ENCODE measurements around the gene DNAJC27.

DNAJC27 gene

GRCh38 chr2:24955921-24956320 lies 15.8 kb downstream of the DNAJC27 start:
- Mint-ChIP-seq H3K36me3 (ENCODE audit: low read depth) (peaks cover 98% of the 10 kb centered on the region), H3K4me1 (ENCODE audit: low read depth) (no peaks in the 10 kb centered on the region), H3K27me3 (no peaks in the 10 kb centered on the region), H3K27ac (no peak overlapping the region), H3K4me3 (no peak overlapping the region), H3K9me3 (peaks cover 13% of the 10 kb centered on the region)
- intact Hi-C loops (cut with micrococcal nuclease) = no loop called here

- H3K4me1 Mint-ChIP-seq (ENCODE audit: low read depth) = no peaks in the 10 kb centered on the region
- peaks cover 97% of the 10 kb centered on the region for H3K36me3 Mint-ChIP-seq (ENCODE audit: low read depth)
- H3K9me3 Mint-ChIP-seq = peaks cover 13% of the 10 kb centered on the region
- no peak overlapping the region for H3K27ac Mint-ChIP-seq
- no peaks in the 10 kb centered on the region for H3K27me3 Mint-ChIP-seq
- intact Hi-C loops (cut with micrococcal nuclease) = no loop called here
- no peak overlapping the region for H3K4me3 Mint-ChIP-seq
These were observed 16.5 kb downstream of the DNAJC27 start for GRCh38 chr2:24955232-24955631.

- Mint-ChIP-seq H3K36me3 (ENCODE audit: low read depth) (peaks cover 94% of the 10 kb centered on the region), H3K27me3 (no peaks in the 10 kb centered on the region), H3K9me3 (peaks cover 4% of the 10 kb centered on the region), H3K4me1 (ENCODE audit: low read depth) (peaks cover 6% of the 10 kb centered on the region), H3K4me3 (no peak overlapping the region), H3K27ac (no peak overlapping the region)
- intact Hi-C loops (cut with micrococcal nuclease) = no loop called here
These were observed 21.7 kb downstream of the DNAJC27 start for GRCh38 chr2:24950102-24950501.

GRCh38 chr2:24948506-24948905 lies 23.2 kb downstream of the DNAJC27 start:
- H3K4me1 Mint-ChIP-seq (ENCODE audit: low read depth) = peaks cover 6% of the 10 kb centered on the region
- no peak overlapping the region for H3K4me3 Mint-ChIP-seq
- peaks cover 78% of the 10 kb centered on the region for H3K36me3 Mint-ChIP-seq (ENCODE audit: low read depth)
- H3K27me3 Mint-ChIP-seq = no peaks in the 10 kb centered on the region
- no peak overlapping the region for H3K27ac Mint-ChIP-seq
- intact Hi-C loops (cut with micrococcal nuclease) = no loop called here
- H3K9me3 Mint-ChIP-seq = no peaks in the 10 kb centered on the region

GRCh38 chr2:24947561-24948157 lies 24.1 kb downstream of the DNAJC27 start:
- Mint-ChIP-seq H3K4me1 (ENCODE audit: low read depth) (peaks cover 6% of the 10 kb centered on the region), H3K9me3 (no peaks in the 10 kb centered on the region), H3K27ac (no peak overlapping the region), H3K27me3 (no peaks in the 10 kb centered on the region), H3K36me3 (ENCODE audit: low read depth) (peaks cover 70% of the 10 kb centered on the region), H3K4me3 (no peak overlapping the region)
- intact Hi-C loops (cut with micrococcal nuclease) = no loop called here

GRCh38 chr2:24945907-24946306 lies 25.8 kb downstream of the DNAJC27 start:
- Mint-ChIP-seq H3K27ac (no peak overlapping the region), H3K9me3 (no peaks in the 10 kb centered on the region), H3K4me3 (no peak overlapping the region), H3K36me3 (ENCODE audit: low read depth) (peaks cover 52% of the 10 kb centered on the region), H3K27me3 (no peaks in the 10 kb centered on the region), H3K4me1 (ENCODE audit: low read depth) (peaks cover 6% of the 10 kb centered on the region)
- intact Hi-C loops (cut with micrococcal nuclease) = no loop called here

- H3K4me1 Mint-ChIP-seq (ENCODE audit: low read depth) = peaks cover 6% of the 10 kb centered on the region
- intact Hi-C loops (cut with micrococcal nuclease) = no loop called here
- H3K27ac Mint-ChIP-seq = no peak overlapping the region
- no peak overlapping the region for H3K4me3 Mint-ChIP-seq
- peaks cover 32% of the 10 kb centered on the region for H3K36me3 Mint-ChIP-seq (ENCODE audit: low read depth)
- no peaks in the 10 kb centered on the region for H3K27me3 Mint-ChIP-seq
- H3K9me3 Mint-ChIP-seq = no peaks in the 10 kb centered on the region
These were observed 28.2 kb downstream of the DNAJC27 start for GRCh38 chr2:24943427-24944053.

- Mint-ChIP-seq H3K4me3 (no peak overlapping the region), H3K9me3 (no peaks in the 10 kb centered on the region), H3K27me3 (no peaks in the 10 kb centered on the region), H3K36me3 (ENCODE audit: low read depth) (no peaks in the 10 kb centered on the region), H3K27ac (no peak overlapping the region), H3K4me1 (ENCODE audit: low read depth) (no peaks in the 10 kb centered on the region)
- intact Hi-C loops (cut with micrococcal nuclease) = no loop called here
These were observed 32.4 kb downstream of the DNAJC27 start for GRCh38 chr2:24939353-24939752.

GRCh38 chr2:24937236-24937635 lies 34.5 kb downstream of the DNAJC27 start:
- H3K9me3 Mint-ChIP-seq = no peaks in the 10 kb centered on the region
- intact Hi-C loops (cut with micrococcal nuclease) = no loop called here

GRCh38 chr2:24935145-24935544 lies 36.6 kb downstream of the DNAJC27 start:
- H3K4me3 Mint-ChIP-seq = no peak overlapping the region
- no peaks in the 10 kb centered on the region for H3K9me3 Mint-ChIP-seq
- H3K36me3 Mint-ChIP-seq (ENCODE audit: low read depth) = no peaks in the 10 kb centered on the region
- peaks cover 4% of the 10 kb centered on the region for H3K4me1 Mint-ChIP-seq (ENCODE audit: low read depth)
- H3K27me3 Mint-ChIP-seq = peaks cover 3% of the 10 kb centered on the region
- no peak overlapping the region for H3K27ac Mint-ChIP-seq
- intact Hi-C loops (cut with micrococcal nuclease) = no loop called here

More at GRCh38 chr2:24937236-24937635, 34.5 kb downstream of the DNAJC27 start:
- Mint-ChIP-seq H3K36me3 (ENCODE audit: low read depth) (no peaks in the 10 kb centered on the region), H3K27ac (no peak overlapping the region), H3K27me3 (no peaks in the 10 kb centered on the region), H3K4me1 (ENCODE audit: low read depth) (no peaks in the 10 kb centered on the region), H3K4me3 (no peak overlapping the region)

- intact Hi-C loops (cut with micrococcal nuclease) = no loop called here
- H3K4me3 Mint-ChIP-seq = no peak overlapping the region
- H3K27ac Mint-ChIP-seq = no peak overlapping the region
- no peaks in the 10 kb centered on the region for H3K36me3 Mint-ChIP-seq (ENCODE audit: low read depth)
- H3K27me3 Mint-ChIP-seq = peaks cover 3% of the 10 kb centered on the region
- peaks cover 4% of the 10 kb centered on the region for H3K4me1 Mint-ChIP-seq (ENCODE audit: low read depth)
- H3K9me3 Mint-ChIP-seq = no peaks in the 10 kb centered on the region
These were observed 39.0 kb downstream of the DNAJC27 start for GRCh38 chr2:24932715-24933114.

GRCh38 chr2:24930768-24931167 lies 41.0 kb downstream of the DNAJC27 start:
- no peak overlapping the region for H3K27ac Mint-ChIP-seq
- no peaks in the 10 kb centered on the region for H3K36me3 Mint-ChIP-seq (ENCODE audit: low read depth)
- H3K27me3 Mint-ChIP-seq = peaks cover 3% of the 10 kb centered on the region
- no peaks in the 10 kb centered on the region for H3K9me3 Mint-ChIP-seq
- no peak overlapping the region for H3K4me3 Mint-ChIP-seq
- intact Hi-C loops (cut with micrococcal nuclease) = no loop called here
- H3K4me1 Mint-ChIP-seq (ENCODE audit: low read depth) = peaks cover 4% of the 10 kb centered on the region

GRCh38 chr2:24929230-24929629 lies 42.5 kb downstream of the DNAJC27 start:
- Mint-ChIP-seq H3K9me3 (no peaks in the 10 kb centered on the region), H3K4me3 (no peak overlapping the region), H3K27me3 (peaks cover 5% of the 10 kb centered on the region), H3K36me3 (ENCODE audit: low read depth) (no peaks in the 10 kb centered on the region), H3K4me1 (ENCODE audit: low read depth) (peaks cover 4% of the 10 kb centered on the region), H3K27ac (no peak overlapping the region)
- intact Hi-C loops (cut with micrococcal nuclease) = no loop called here

GRCh38 chr2:24928036-24928435 lies 43.7 kb downstream of the DNAJC27 start:
- Mint-ChIP-seq H3K4me3 (no peak overlapping the region), H3K36me3 (ENCODE audit: low read depth) (no peaks in the 10 kb centered on the region), H3K27ac (no peak overlapping the region), H3K9me3 (no peaks in the 10 kb centered on the region), H3K27me3 (peaks cover 10% of the 10 kb centered on the region), H3K4me1 (ENCODE audit: low read depth) (peaks cover 4% of the 10 kb centered on the region)
- intact Hi-C loops (cut with micrococcal nuclease) = no loop called here

Data from dendritic cell treated with granulocyte-macrophage colony-stimulating factor and Interleukin-4, amounts not matched to agents 40 ng/mL and 50 ng/mL, for 4 days (primary cell).